Measurements from ENCODE around the gene TNS2.

DNA sequence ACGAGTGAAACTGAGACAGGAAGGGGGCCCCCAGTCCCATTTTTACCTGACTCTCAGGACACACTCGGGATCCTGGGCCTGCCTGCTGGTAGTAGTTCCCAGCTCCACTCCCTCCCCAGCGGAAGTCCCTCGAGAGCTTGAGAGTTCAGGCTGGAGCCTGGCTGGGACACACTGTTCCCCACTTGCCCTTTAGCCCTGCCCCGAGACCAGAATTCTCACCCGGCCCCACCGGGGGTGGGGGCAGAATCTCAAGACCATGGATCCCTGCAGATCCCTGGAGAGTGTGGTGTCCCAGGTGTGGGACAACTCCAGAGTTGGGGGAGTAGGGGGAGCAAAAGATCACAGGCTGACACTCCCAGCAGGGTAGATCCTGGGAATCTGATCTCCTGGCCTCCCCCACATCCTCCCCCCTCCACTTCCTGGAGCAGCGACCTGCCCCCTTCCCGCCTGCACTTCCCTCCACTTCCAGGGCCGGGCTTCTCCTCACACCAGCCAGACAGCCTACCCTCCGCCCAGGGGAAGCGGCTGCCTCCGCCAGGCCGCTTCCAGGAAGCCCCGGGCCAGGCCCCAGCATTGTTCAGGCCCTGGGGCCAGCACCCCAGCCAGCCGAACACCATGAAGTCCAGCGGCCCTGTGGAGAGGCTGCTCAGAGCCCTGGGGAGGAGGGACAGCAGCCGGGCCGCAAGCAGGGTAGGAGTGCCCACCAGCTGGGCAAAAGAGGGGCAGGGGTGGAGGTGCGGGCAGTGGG, at the start of gene TNS2:
- no peak for TF ChIP-seq EZH2phosphoT487 (conservative IDR thresholded peaks at IDR 0.05; ENCODE audit: low read length)
- TF ChIP-seq, protein P1, sequence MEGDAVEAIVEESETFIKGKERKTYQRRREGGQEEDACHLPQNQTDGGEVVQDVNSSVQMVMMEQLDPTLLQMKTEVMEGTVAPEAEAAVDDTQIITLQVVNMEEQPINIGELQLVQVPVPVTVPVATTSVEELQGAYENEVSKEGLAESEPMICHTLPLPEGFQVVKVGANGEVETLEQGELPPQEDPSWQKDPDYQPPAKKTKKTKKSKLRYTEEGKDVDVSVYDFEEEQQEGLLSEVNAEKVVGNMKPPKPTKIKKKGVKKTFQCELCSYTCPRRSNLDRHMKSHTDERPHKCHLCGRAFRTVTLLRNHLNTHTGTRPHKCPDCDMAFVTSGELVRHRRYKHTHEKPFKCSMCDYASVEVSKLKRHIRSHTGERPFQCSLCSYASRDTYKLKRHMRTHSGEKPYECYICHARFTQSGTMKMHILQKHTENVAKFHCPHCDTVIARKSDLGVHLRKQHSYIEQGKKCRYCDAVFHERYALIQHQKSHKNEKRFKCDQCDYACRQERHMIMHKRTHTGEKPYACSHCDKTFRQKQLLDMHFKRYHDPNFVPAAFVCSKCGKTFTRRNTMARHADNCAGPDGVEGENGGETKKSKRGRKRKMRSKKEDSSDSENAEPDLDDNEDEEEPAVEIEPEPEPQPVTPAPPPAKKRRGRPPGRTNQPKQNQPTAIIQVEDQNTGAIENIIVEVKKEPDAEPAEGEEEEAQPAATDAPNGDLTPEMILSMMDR (IDR thresholded peaks at IDR 0.05; ENCODE audit: insufficient read depth, low read length, poor library complexity, severe bottlenecking), result no peak

Data from SU-DHL-6 (cell line).